ENCODE measurements around the gene NDUFS2. TPM values are rescaled to one million over a fixed set of nuclear protein-coding genes. Genes with fewer than 3 reads are reported as not detected.

Gene NDUFS2
- total RNA-seq, 2 experiments from 2014 or later: 85.9 to 97.1 TPM

GRCh38 chr1:161233102-161233501 lies 30.9 kb downstream of the NDUFS2 start:
- no peak for DNase-seq
- H3K4me1 Mint-ChIP-seq (ENCODE audit: low read depth): no peaks in the 10 kb centered on the region
- H3K36me3 Mint-ChIP-seq (ENCODE audit: low read depth): peaks cover 7% of the 10 kb centered on the region
- TF ChIP-seq, protein P1, sequence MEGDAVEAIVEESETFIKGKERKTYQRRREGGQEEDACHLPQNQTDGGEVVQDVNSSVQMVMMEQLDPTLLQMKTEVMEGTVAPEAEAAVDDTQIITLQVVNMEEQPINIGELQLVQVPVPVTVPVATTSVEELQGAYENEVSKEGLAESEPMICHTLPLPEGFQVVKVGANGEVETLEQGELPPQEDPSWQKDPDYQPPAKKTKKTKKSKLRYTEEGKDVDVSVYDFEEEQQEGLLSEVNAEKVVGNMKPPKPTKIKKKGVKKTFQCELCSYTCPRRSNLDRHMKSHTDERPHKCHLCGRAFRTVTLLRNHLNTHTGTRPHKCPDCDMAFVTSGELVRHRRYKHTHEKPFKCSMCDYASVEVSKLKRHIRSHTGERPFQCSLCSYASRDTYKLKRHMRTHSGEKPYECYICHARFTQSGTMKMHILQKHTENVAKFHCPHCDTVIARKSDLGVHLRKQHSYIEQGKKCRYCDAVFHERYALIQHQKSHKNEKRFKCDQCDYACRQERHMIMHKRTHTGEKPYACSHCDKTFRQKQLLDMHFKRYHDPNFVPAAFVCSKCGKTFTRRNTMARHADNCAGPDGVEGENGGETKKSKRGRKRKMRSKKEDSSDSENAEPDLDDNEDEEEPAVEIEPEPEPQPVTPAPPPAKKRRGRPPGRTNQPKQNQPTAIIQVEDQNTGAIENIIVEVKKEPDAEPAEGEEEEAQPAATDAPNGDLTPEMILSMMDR (IDR thresholded peaks at IDR 0.05): no peak
- no peak overlapping the region for H3K4me3 Mint-ChIP-seq
- ChIA-PET CTCF (interaction anchor here (1.5 to 8.9 kb wide), 3 partner anchors 25 to 73 kb away, joined by 5 to 89 read pairs (median 5); partner anchors contain the start of gene PCP4L1), POLR2A (interaction anchor here (1.6 kb wide), 1 partner anchor 9 kb away, joined by 4 read pairs; no protein-coding TSS in a partner anchor)
- H3K27ac Mint-ChIP-seq: no peak overlapping the region
- H3K9me3 Mint-ChIP-seq: no peaks in the 10 kb centered on the region
- no peak for ATAC-seq
- intact Hi-C loops (cut with micrococcal nuclease): no loop called here
- H3K27me3 Mint-ChIP-seq: no peaks in the 10 kb centered on the region

GRCh38 chr1:161235957-161236775 lies 34.0 kb downstream of the NDUFS2 start:
- Mint-ChIP-seq H3K27me3 (peaks cover 6% of the 10 kb centered on the region), H3K27ac (no peak overlapping the region), H3K4me1 (ENCODE audit: low read depth) (no peaks in the 10 kb centered on the region), H3K9me3 (no peaks in the 10 kb centered on the region), H3K36me3 (ENCODE audit: low read depth) (no peaks in the 10 kb centered on the region), H3K4me3 (no peak overlapping the region)
- intact Hi-C loops (cut with micrococcal nuclease): no loop called here
- ChIA-PET POLR2A (interaction anchor here (1.1 to 1.6 kb wide), 2 partner anchors 24 to 33 kb away, joined by 3 to 4 read pairs; no protein-coding TSS in a partner anchor), CTCF (interaction anchor here (0.7 to 4.3 kb wide), 5 partner anchors 9 to 146 kb away, joined by 3 to 29 read pairs (median 4); partner anchors contain the start of gene TOMM40L)
- TF ChIP-seq, protein P1 (IDR thresholded peaks at IDR 0.05): no peak
- no peak for ATAC-seq
- DNase-seq: no peak

DNA sequence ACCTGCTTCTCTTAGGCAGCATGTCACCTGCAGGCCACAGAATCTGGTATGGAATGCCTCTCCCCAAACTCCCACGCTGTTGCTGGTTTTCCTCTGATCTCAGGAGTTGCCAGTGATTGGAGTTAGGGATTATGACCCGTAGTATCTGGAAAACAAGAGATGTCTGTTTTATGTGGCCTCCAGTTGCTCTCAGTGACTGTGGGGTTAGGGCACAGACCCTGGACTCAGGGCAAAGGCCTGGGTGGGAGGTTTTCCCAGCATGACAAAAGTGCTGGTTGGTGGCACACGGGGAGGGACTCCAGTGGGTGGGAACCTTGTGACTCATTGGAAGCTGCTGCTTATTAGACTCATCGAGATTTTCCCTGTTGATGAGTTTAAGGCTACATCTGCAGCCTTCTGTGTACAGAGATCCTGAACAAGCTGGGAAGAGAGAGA lies 35.9 kb downstream of the NDUFS2 start, which contains the start of gene NR1I3:
Gene NR1I3, minus strand, starts transcription at position 165 of the 435 bp plus-strand sequence. CDS start 1,638 bp downstream, outside the sequence.
- H3K4me1 Mint-ChIP-seq (ENCODE audit: low read depth): no peaks in the 10 kb centered on the region
- TF ChIP-seq, protein P1 (IDR thresholded peaks at IDR 0.05): no peak
- POLR2A ChIA-PET: interaction anchor here (0.7 to 1.6 kb wide), 3 partner anchors 11 to 46 kb away, joined by 3 to 4 read pairs (median 3); no protein-coding TSS in a partner anchor
- H3K4me3 Mint-ChIP-seq: no peak within 1 kb of the TSS
- no peak for ATAC-seq
- no peak within 1 kb of the TSS for H3K27ac Mint-ChIP-seq
- no peaks in the 10 kb centered on the region for H3K36me3 Mint-ChIP-seq (ENCODE audit: low read depth)
- no peaks in the 10 kb centered on the region for H3K9me3 Mint-ChIP-seq
- CTCF ChIA-PET: interaction anchor here (1.0 to 4.3 kb wide), 5 partner anchors 11 to 53 kb away, joined by 3 to 29 read pairs (median 3); partner anchors contain the start of genes APOA2 and TOMM40L
- intact Hi-C loops (cut with micrococcal nuclease): no loop called here
- DNase-seq: no peak
- H3K27me3 Mint-ChIP-seq: peaks cover 11% of the 10 kb centered on the region

GRCh38 chr1:161241682-161242081 lies 39.5 kb downstream of the NDUFS2 start:
- ATAC-seq: no peak

More at GRCh38 chr1:161241682-161242081, 39.5 kb downstream of the NDUFS2 start:
- no peak for DNase-seq
- POLR2A ChIA-PET: interaction anchor here (1.4 kb wide), 1 partner anchor 15 kb away, joined by 3 read pairs; no protein-coding TSS in a partner anchor
- intact Hi-C loops (cut with micrococcal nuclease): no loop called here
- Mint-ChIP-seq H3K36me3 (ENCODE audit: low read depth) (no peaks in the 10 kb centered on the region), H3K4me1 (ENCODE audit: low read depth) (no peaks in the 10 kb centered on the region), H3K9me3 (no peaks in the 10 kb centered on the region), H3K27ac (no peak overlapping the region), H3K27me3 (peaks cover 12% of the 10 kb centered on the region), H3K4me3 (no peak overlapping the region)
- TF ChIP-seq, protein P1 (IDR thresholded peaks at IDR 0.05): no peak
- CTCF ChIA-PET: no interaction called here

All from activated CD8-positive, alpha-beta T cell treated with anti-CD3 and anti-CD28 coated beads for 36 hours (primary cell).